WTC11 (cell line): ENCODE data around the gene CACNB4. TPM values are rescaled to one million over a fixed set of nuclear protein-coding genes. Genes with fewer than 3 reads are reported as not detected.

Experiments
- ATAC-seq: fragments of 200-7000 bp; cut with Tn5 transposase; 2 replicates; pipeline ENCODE4 v1.10.0; 2021; ENCODE audit warnings: mild to moderate bottlenecking, moderate library complexity
- CTCF ChIA-PET: fragments of 300-600 bp; sonication (Branson Sonifier 250); formaldehyde crosslinking; loops from one replicate; lab custom pipeline; 2021; ENCODE audit warnings: antibody characterized with exemption; lab: Charles Lee
- POLR2A ChIA-PET: fragments of 350-600 bp; sonication (Branson Sonifier 250); formaldehyde crosslinking; loops from one replicate; lab custom pipeline; 2021; ENCODE audit warnings: antibody characterized with exemption; lab: Charles Lee
- DNase-seq: peaks from one replicate; pipeline ENCODE4 v3.0.0; 2021; ENCODE audit warnings: low spot score
- H3K27ac Mint-ChIP-seq: 2 replicates; pipeline ENCODE4 v1.8.0; 2021; ENCODE audit warnings: mixed read lengths
- H3K27me3 Mint-ChIP-seq: 2 replicates; pipeline ENCODE4 v1.8.0; 2021; ENCODE audit warnings: low read depth, mild to moderate bottlenecking, moderate library complexity, mixed read lengths
- H3K36me3 Mint-ChIP-seq: 2 replicates; pipeline ENCODE4 v1.8.0; 2021; ENCODE audit warnings: mixed read lengths
- H3K4me1 Mint-ChIP-seq: 2 replicates; pipeline ENCODE4 v1.8.0; 2022; ENCODE audit warnings: mixed read lengths
- H3K4me3 Mint-ChIP-seq: 2 replicates; pipeline ENCODE4 v1.8.0; 2021; ENCODE audit warnings: mild to moderate bottlenecking, moderate library complexity, mixed read lengths
- H3K9me3 Mint-ChIP-seq: 2 replicates; pipeline ENCODE4 v1.8.0; 2021; ENCODE audit warnings: mixed read lengths
- KAT7 ChIP-seq: sonication (generic); formaldehyde crosslinking; IDR thresholded peaks from 2 replicates; pipeline ENCODE4 v1.8.1; 2023; ENCODE audit warnings: missing genetic modification reagents, mild to moderate bottlenecking, borderline replicate concordance
- NFE2L1 ChIP-seq: sonication (generic); formaldehyde crosslinking; IDR thresholded peaks from 2 replicates; pipeline ENCODE4 v1.8.1; 2023; ENCODE audit warnings: missing genetic modification reagents
- NR1H2 ChIP-seq: sonication (generic); formaldehyde crosslinking; IDR thresholded peaks from 2 replicates; pipeline ENCODE4 v1.9.0; 2021; ENCODE audit warnings: mild to moderate bottlenecking, moderate library complexity, missing genetic modification reagents
- PRRX2 ChIP-seq: fragments of 250-450 bp; sonication (Bioruptor Pico); IDR thresholded peaks from 2 replicates; pipeline ENCODE4 v1.8.0; 2021; ENCODE audit warnings: mild to moderate bottlenecking
- SMAD3 ChIP-seq: sonication (generic); formaldehyde crosslinking; IDR thresholded peaks from 2 replicates; pipeline ENCODE4 v1.8.0; 2022; ENCODE audit warnings: missing genetic modification reagents, mild to moderate bottlenecking, borderline replicate concordance
- TCF7 ChIP-seq: sonication (generic); formaldehyde crosslinking; IDR thresholded peaks from 2 replicates; pipeline ENCODE4 v1.8.0; 2022; ENCODE audit warnings: mild to moderate bottlenecking, low read depth, missing genetic modification reagents, moderate library complexity
- TEAD4 ChIP-seq: sonication (generic); formaldehyde crosslinking; IDR thresholded peaks from 2 replicates; pipeline ENCODE4 v1.8.0; 2022; ENCODE audit warnings: mild to moderate bottlenecking, missing genetic modification reagents
- ZNF121 ChIP-seq: sonication (generic); formaldehyde crosslinking; IDR thresholded peaks from 2 replicates; pipeline ENCODE4 v1.8.0; 2023; ENCODE audit warnings: missing genetic modification reagents
- ZNF263 ChIP-seq: sonication (generic); formaldehyde crosslinking; IDR thresholded peaks from 2 replicates; pipeline ENCODE4 v1.8.1; 2022; ENCODE audit warnings: low read depth, mild to moderate bottlenecking, moderate library complexity, missing genetic modification reagents
- ZNF671 ChIP-seq: fragments of 250-450 bp; sonication (Bioruptor Pico); IDR thresholded peaks from 2 replicates; pipeline ENCODE4 v1.8.0; 2021; ENCODE audit warnings: mild to moderate bottlenecking
- total RNA-seq: library from RNA; stranded (reverse); gene quantifications from 3 replicates; pipeline ENCODE4 v1.2.3, GENCODE V29; 2021
- TF ChIP-seq, protein P1 (sequence below): sonication (generic); formaldehyde crosslinking; IDR thresholded peaks from 2 replicates; pipeline ENCODE4 v1.8.1; 2022; ENCODE audit warnings: missing genetic modification reagents, borderline replicate concordance
- TF ChIP-seq, protein P2 (sequence below): sonication (generic); formaldehyde crosslinking; IDR thresholded peaks from 2 replicates; pipeline ENCODE4 v1.8.1; 2023; ENCODE audit warnings: mild to moderate bottlenecking, missing genetic modification reagents, moderate library complexity
- TF ChIP-seq, protein P3 (sequence below): sonication (generic); formaldehyde crosslinking; IDR thresholded peaks from 2 replicates; pipeline ENCODE4 v1.8.0; 2022; ENCODE audit warnings: mild to moderate bottlenecking, missing genetic modification reagents
- TF ChIP-seq, protein P4 (sequence below): fragments of 200-600 bp; IDR thresholded peaks from 2 replicates; pipeline ENCODE4 v1.8.0; 2022; ENCODE audit warnings: antibody characterized with exemption
- TF ChIP-seq, protein P5 (sequence below): sonication (generic); formaldehyde crosslinking; IDR thresholded peaks from 2 replicates; pipeline ENCODE4 v1.8.0; 2022; ENCODE audit warnings: mild to moderate bottlenecking, missing genetic modification reagents
- TF ChIP-seq, protein P6 (sequence below): sonication (generic); formaldehyde crosslinking; IDR thresholded peaks from 2 replicates; pipeline ENCODE4 v1.8.0; 2023; ENCODE audit warnings: missing genetic modification reagents
- TF ChIP-seq, protein P7 (sequence below): fragments of 250-450 bp; sonication (Bioruptor Pico); IDR thresholded peaks from 2 replicates; pipeline ENCODE4 v2.1.2; 2022; ENCODE audit warnings: mild to moderate bottlenecking, moderate library complexity
- TF ChIP-seq, protein P8 (sequence below): sonication (generic); formaldehyde crosslinking; IDR thresholded peaks from 2 replicates; pipeline ENCODE4 v1.8.0; 2023; ENCODE audit warnings: mild to moderate bottlenecking, missing genetic modification reagents
- TF ChIP-seq, protein P9 (sequence below): sonication (generic); formaldehyde crosslinking; IDR thresholded peaks from 2 replicates; pipeline ENCODE4 v1.8.0; 2022; ENCODE audit warnings: mild to moderate bottlenecking, missing genetic modification reagents

Gene CACNB4
- total RNA-seq, 1 experiment from 2014 or later: 4.7 TPM

DNA sequence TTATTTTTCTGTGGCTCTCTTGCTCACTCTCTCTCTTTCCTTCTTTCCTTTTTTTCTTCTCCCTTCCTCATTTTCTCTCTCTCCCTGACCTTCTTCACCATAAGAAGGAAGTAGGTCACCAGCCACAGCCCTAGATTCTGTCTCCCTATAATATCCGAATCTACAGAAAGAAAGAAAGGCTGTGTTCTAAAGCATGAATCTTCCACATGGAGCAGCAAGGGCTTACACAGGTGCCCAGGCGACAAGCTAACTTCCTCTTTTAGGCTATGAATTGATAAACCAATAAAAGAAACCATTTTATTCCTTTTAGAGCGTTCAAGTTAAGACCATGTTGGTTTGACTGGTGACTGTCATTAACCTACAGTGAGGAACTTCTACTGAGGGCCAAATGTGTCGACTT is 49.3 kb downstream of the CACNB4 start (continued):
- TF ChIP-seq, protein P1, sequence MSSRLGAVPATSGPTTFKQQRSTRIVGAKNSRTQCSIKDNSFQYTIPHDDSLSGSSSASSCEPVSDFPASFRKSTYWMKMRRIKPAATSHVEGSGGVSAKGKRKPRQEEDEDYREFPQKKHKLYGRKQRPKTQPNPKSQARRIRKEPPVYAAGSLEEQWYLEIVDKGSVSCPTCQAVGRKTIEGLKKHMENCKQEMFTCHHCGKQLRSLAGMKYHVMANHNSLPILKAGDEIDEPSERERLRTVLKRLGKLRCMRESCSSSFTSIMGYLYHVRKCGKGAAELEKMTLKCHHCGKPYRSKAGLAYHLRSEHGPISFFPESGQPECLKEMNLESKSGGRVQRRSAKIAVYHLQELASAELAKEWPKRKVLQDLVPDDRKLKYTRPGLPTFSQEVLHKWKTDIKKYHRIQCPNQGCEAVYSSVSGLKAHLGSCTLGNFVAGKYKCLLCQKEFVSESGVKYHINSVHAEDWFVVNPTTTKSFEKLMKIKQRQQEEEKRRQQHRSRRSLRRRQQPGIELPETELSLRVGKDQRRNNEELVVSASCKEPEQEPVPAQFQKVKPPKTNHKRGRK (CRISPR knock-in tag): no peak
- no peak for TF ChIP-seq NFE2L1 (CRISPR knock-in tag)
- no peak for TF ChIP-seq NR1H2
- TF ChIP-seq, protein P2, sequence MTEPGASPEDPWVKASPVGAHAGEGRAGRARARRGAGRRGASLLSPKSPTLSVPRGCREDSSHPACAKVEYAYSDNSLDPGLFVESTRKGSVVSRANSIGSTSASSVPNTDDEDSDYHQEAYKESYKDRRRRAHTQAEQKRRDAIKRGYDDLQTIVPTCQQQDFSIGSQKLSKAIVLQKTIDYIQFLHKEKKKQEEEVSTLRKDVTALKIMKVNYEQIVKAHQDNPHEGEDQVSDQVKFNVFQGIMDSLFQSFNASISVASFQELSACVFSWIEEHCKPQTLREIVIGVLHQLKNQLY (CRISPR knock-in tag): no peak
- TF ChIP-seq KAT7 (CRISPR knock-in tag): no peak

DNA sequence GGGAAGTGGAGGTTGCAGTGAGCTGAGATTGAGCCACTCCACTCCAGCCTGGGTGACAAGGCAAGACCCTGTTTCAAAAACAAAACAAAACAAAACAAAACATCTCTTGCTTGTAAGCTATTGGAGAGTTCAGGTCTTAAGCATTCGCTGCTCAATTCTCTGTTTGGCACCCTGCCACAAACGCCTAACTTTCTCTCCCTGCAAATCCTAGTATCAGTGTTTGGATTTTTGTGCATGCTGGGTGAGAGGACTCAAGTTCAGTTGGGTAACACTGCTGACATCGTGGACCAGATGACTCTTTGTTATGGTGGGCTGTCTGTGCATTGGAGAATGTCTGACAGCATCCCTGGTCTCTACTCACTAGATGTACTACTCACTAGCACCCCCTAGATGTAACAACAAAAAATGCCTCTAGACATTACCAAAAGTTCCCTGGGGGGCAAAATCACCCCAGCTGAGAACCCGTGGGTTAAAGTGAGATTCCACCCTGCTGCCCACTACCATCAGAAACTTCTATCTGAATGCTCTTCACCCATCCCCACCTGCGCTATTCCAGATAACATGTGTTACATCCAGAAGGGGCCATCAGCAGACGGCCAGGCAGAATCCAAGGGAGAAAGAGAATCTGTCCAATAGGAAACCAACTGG is 50.9 kb downstream of the CACNB4 start:
- no peak for DNase-seq
- H3K27ac Mint-ChIP-seq: no peak overlapping the region
- ChIA-PET CTCF (interaction anchor here (0.9 to 3.3 kb wide), 8 partner anchors 8 to 67 kb away, joined by 3 to 19 read pairs (median 4); no protein-coding TSS in a partner anchor), POLR2A (no interaction called here)
- no peak overlapping the region for H3K4me3 Mint-ChIP-seq
- no peak for TF ChIP-seq ZNF671 (CRISPR knock-in tag)
- TF ChIP-seq, protein P3, sequence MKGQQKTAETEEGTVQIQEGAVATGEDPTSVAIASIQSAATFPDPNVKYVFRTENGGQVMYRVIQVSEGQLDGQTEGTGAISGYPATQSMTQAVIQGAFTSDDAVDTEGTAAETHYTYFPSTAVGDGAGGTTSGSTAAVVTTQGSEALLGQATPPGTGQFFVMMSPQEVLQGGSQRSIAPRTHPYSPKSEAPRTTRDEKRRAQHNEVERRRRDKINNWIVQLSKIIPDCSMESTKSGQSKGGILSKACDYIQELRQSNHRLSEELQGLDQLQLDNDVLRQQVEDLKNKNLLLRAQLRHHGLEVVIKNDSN (CRISPR knock-in tag): no peak
- no peak for TF ChIP-seq ZNF263 (CRISPR knock-in tag)
- TF ChIP-seq, protein P4, sequence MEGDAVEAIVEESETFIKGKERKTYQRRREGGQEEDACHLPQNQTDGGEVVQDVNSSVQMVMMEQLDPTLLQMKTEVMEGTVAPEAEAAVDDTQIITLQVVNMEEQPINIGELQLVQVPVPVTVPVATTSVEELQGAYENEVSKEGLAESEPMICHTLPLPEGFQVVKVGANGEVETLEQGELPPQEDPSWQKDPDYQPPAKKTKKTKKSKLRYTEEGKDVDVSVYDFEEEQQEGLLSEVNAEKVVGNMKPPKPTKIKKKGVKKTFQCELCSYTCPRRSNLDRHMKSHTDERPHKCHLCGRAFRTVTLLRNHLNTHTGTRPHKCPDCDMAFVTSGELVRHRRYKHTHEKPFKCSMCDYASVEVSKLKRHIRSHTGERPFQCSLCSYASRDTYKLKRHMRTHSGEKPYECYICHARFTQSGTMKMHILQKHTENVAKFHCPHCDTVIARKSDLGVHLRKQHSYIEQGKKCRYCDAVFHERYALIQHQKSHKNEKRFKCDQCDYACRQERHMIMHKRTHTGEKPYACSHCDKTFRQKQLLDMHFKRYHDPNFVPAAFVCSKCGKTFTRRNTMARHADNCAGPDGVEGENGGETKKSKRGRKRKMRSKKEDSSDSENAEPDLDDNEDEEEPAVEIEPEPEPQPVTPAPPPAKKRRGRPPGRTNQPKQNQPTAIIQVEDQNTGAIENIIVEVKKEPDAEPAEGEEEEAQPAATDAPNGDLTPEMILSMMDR: peak; percentile 34
- TF ChIP-seq TEAD4 (CRISPR knock-in tag): no peak
- no peak for TF ChIP-seq TCF7 (CRISPR knock-in tag)
- no peaks in the 10 kb centered on the region for H3K36me3 Mint-ChIP-seq
- peaks cover 15% of the 10 kb centered on the region for H3K27me3 Mint-ChIP-seq
- peaks cover 56% of the 10 kb centered on the region for H3K4me1 Mint-ChIP-seq
- ATAC-seq: peak; percentile 53
- H3K9me3 Mint-ChIP-seq: no peaks in the 10 kb centered on the region

DNA sequence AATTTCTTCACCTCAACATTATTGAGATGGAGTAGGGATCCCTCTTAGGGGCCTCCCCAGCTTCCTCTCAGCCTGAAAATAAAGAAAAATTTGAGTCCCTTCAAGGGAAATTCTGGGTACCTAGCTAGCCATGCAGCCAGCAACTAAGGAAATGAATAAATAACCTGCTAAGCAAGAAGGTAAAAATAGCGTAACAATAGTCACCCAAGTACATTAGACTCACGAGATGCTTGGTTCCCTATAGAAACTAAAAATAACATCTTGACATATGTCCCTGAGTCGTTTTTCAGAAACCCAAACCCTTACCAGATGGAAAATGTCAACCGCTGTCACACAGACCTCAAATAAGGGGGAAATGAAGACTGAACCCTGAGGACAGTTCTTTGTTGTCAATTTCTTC is 51.9 kb downstream of the CACNB4 start:
- H3K9me3 Mint-ChIP-seq: no peaks in the 10 kb centered on the region
- H3K27me3 Mint-ChIP-seq: peaks cover 15% of the 10 kb centered on the region
- DNase-seq (no peak), ATAC-seq (no peak)
- peaks cover 62% of the 10 kb centered on the region for H3K4me1 Mint-ChIP-seq
- CTCF ChIA-PET: interaction anchor here (1.2 to 3.3 kb wide), 4 partner anchors 9 to 68 kb away, joined by 3 to 19 read pairs (median 4); no protein-coding TSS in a partner anchor
- H3K27ac Mint-ChIP-seq: no peak overlapping the region
- H3K36me3 Mint-ChIP-seq: no peaks in the 10 kb centered on the region
- POLR2A ChIA-PET: no interaction called here
- no peak overlapping the region for H3K4me3 Mint-ChIP-seq
- TF ChIP-seq, protein P5, sequence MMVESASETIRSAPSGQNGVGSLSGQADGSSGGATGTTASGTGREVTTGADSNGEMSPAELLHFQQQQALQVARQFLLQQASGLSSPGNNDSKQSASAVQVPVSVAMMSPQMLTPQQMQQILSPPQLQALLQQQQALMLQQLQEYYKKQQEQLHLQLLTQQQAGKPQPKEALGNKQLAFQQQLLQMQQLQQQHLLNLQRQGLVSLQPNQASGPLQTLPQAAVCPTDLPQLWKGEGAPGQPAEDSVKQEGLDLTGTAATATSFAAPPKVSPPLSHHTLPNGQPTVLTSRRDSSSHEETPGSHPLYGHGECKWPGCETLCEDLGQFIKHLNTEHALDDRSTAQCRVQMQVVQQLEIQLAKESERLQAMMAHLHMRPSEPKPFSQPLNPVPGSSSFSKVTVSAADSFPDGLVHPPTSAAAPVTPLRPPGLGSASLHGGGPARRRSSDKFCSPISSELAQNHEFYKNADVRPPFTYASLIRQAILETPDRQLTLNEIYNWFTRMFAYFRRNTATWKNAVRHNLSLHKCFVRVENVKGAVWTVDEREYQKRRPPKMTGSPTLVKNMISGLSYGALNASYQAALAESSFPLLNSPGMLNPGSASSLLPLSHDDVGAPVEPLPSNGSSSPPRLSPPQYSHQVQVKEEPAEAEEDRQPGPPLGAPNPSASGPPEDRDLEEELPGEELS (CRISPR knock-in tag): no peak
- no peak for TF ChIP-seq ZNF121 (CRISPR knock-in tag)
- TF ChIP-seq, protein P6, sequence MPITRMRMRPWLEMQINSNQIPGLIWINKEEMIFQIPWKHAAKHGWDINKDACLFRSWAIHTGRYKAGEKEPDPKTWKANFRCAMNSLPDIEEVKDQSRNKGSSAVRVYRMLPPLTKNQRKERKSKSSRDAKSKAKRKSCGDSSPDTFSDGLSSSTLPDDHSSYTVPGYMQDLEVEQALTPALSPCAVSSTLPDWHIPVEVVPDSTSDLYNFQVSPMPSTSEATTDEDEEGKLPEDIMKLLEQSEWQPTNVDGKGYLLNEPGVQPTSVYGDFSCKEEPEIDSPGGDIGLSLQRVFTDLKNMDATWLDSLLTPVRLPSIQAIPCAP (CRISPR knock-in tag): no peak
- no peak for TF ChIP-seq PRRX2 (CRISPR knock-in tag)
- TF ChIP-seq, protein P7, sequence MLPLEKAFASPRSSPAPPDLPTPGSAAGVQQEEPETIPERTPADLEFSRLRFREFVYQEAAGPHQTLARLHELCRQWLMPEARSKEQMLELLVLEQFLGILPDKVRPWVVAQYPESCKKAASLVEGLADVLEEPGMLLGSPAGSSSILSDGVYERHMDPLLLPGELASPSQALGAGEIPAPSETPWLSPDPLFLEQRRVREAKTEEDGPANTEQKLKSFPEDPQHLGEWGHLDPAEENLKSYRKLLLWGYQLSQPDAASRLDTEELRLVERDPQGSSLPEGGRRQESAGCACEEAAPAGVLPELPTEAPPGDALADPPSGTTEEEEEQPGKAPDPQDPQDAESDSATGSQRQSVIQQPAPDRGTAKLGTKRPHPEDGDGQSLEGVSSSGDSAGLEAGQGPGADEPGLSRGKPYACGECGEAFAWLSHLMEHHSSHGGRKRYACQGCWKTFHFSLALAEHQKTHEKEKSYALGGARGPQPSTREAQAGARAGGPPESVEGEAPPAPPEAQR (CRISPR knock-in tag): no peak
- TF ChIP-seq SMAD3 (CRISPR knock-in tag): no peak
- TF ChIP-seq, protein P8, sequence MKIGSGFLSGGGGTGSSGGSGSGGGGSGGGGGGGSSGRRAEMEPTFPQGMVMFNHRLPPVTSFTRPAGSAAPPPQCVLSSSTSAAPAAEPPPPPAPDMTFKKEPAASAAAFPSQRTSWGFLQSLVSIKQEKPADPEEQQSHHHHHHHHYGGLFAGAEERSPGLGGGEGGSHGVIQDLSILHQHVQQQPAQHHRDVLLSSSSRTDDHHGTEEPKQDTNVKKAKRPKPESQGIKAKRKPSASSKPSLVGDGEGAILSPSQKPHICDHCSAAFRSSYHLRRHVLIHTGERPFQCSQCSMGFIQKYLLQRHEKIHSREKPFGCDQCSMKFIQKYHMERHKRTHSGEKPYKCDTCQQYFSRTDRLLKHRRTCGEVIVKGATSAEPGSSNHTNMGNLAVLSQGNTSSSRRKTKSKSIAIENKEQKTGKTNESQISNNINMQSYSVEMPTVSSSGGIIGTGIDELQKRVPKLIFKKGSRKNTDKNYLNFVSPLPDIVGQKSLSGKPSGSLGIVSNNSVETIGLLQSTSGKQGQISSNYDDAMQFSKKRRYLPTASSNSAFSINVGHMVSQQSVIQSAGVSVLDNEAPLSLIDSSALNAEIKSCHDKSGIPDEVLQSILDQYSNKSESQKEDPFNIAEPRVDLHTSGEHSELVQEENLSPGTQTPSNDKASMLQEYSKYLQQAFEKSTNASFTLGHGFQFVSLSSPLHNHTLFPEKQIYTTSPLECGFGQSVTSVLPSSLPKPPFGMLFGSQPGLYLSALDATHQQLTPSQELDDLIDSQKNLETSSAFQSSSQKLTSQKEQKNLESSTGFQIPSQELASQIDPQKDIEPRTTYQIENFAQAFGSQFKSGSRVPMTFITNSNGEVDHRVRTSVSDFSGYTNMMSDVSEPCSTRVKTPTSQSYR (CRISPR knock-in tag): no peak
- TF ChIP-seq, protein P9, sequence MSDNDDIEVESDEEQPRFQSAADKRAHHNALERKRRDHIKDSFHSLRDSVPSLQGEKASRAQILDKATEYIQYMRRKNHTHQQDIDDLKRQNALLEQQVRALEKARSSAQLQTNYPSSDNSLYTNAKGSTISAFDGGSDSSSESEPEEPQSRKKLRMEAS (CRISPR knock-in tag): no peak
